ENCODE results near the gene CYP26A1. TPM values are rescaled to one million over a fixed set of nuclear protein-coding genes. Genes with fewer than 3 reads are reported as not detected.

Gene CYP26A1
- total RNA-seq, 1 donor from 2014 or later, result 10.0 TPM

DNA sequence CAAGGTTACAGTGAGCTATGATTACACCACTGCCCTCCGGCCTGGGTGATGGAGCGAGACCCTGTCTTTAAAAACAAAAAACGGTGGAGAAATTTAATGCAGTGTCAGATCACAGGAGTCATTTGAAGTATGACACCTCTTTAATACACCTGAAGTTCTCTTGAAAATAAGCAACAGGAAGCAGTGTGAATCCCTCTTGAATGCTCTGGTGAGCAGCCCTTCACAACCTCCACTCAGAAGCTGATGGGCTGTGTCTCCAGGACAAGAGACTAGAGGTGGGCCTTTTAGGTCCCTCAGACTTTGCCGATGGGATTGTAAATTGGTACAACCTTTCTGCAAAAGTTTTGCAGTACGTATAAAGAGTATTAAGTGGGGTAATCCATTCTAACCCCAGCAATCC lies 50.1 kb downstream of the CYP26A1 start:
- no peak for DNase-seq

DNA sequence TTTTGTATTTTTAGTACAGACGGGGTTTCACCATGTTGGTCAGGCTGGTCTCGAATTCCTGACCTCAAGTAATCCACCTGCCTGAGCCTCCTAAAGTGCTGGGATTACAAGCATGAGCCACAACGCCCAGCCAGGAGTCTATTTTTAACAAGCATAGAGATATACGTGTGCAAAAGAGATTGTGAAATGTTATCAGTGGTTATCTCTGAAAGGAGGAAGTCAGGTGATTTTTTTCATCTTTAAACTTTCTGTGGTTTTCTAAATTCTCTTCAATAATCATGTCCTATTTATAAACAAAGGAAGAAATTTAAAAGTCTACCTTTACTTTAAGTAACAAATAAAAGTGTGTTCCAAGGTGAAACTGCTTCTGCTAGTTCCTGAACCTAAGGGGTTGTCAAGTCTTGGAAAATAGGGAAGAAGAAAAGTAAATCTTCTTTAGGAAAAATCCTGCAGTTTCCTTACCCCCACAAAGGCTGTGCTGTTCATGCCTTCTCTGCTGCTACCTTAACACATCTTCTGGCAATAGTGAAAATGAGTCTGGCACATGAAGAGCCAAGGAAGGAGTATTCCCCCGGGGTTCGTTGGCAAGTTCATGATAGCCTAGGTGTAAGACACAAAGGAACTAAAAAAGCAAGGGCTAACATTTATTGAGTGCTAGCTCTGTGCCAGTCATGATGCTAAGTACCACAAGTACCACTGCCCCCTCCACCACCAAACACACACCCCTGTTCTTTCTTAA lies 51.1 kb downstream of the CYP26A1 start:
- no peak for DNase-seq

- DNase-seq, result no peak
Measured at GRCh38 chr10:93125966-93126365, 52.3 kb downstream of the CYP26A1 start.

DNA sequence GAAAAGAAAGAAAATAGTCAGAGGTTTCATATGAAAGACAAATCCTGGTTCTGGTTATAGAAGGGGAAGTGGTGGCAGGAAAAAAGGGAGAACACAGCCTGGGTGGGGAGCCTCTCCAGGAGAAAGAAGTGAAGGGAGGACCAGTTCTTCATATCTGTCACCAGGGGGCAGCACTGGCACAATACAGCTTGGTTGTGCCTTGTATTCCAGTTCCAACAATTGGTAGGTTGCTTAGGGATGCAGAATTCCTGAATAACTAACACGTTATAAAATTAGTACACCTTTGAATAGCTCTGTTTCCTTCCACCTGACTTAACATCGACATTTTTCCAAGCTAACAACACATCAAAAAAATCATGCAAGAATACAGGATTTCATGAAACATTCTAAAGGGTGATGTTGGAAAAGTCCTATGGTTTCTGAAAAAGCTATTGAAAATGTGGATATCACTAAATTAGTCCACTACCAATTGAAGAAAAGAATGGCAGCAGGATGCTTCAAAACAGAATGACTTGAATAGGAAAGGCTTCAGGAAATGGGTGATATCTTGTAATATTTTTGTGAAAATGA lies 52.9 kb downstream of the CYP26A1 start:
- DNase-seq, result no peak

Other genes with a start within 250 kb of the CYP26A1 start
- gene EXOC6, start 225.4 kb upstream of the CYP26A1 start, total RNA-seq, result 147 TPM
- 0.16 TPM for gene CYP26C1, start 13.1 kb upstream of the CYP26A1 start, total RNA-seq

Data from occipital lobe (tissue), 2 donors.